Ishikawa (cell line): ENCODE measurements around the gene AKIRIN2.

Experiments
- RAD21 ChIP-seq: IDR thresholded peaks from 2 replicates; pipeline ENCODE4 v1.6.1; 2012; ENCODE audit warnings: low read depth
- TAF1 ChIP-seq: IDR thresholded peaks from 2 replicates; pipeline ENCODE4 v1.6.1; 2012; ENCODE audit warnings: low read depth, mild to moderate bottlenecking
- TEAD4 ChIP-seq: IDR thresholded peaks from 2 replicates; pipeline ENCODE4 v1.6.1; 2012

DNA sequence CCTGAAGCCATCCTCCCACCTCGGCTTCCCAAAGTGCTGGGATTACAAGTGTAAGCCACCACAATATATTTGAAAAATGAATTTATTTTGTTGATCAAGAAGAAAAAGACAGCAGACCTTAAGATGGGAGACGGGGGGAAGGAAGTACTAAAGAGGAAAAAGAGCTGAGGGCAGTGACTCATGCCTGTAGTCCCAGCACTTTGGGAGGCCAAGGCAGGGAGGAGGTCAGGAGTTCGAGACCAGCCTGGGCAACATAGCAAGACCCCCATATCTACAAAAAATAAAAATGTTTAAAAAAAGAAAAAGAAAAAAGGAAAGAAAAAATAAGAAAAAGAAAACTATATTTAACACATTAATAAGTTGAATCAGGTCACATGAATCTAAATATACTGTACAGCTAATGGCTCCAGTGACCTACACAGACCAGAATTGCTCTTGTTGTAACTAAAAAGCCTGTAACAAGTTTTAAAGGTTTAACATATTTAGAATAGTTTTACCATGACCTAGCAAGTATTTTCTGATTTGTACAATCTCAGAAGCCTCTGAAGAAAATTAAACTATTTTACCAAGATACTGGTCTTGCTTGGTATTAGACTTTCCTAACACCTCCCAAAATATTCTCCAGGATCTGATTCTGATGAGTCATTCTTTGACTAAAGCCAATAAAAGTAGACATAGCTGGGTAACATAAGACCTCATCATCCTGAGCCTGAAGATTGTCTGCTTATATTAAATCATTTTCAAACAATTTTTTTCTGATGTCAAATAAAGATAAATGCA is 4.3 kb upstream of the AKIRIN2 start:
- TF ChIP-seq TEAD4 (no peak), TAF1 (no peak), RAD21 (no peak)
